CD4-positive, alpha-beta T cell treated with Interleukin-4 for 4 hours (primary cell): Measurements from ENCODE around the gene KLHDC4.
"Not testable (repeated sequence)": the region's sequence is repeated elsewhere in the genome, so short reads cannot be mapped to it uniquely, and the experiment has no call there.

Experiments used
- DNase-seq: peaks from one replicate; pipeline ENCODE4 v3.0.0-alpha.2; 2020

KLHDC4 gene

DNA sequence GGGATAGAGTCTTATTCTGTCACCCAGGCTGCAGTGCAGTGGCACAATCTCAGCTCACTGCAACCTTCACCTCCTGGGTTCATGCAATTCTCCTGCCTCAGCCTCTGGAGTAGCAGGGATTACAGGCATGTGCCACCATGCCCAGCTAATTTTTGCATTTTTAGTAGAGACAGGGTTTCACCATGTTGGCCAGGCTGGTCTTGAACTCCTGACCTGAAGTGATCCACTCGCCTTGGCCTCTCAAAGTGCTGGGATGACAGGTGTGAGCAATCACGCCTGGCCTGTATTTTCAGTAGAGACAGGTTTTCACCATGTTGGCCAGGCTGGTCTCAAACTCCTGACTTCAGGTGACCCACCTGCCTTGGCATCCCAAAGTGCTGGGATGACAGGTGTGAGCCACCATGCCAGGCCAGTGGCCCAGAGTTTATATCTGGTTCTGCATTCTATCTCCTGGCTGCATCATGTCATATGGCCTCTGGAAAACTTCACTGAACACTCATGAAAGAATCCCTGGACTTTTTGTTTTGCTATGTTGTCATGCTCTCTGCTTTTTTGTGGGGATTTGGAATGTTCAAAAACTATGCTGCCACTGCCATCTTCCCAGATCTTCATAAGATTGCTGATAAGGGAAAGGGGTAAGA lies 21.8 kb upstream of the KLHDC4 start:
- DNase-seq = not testable (repeated sequence)

DNA sequence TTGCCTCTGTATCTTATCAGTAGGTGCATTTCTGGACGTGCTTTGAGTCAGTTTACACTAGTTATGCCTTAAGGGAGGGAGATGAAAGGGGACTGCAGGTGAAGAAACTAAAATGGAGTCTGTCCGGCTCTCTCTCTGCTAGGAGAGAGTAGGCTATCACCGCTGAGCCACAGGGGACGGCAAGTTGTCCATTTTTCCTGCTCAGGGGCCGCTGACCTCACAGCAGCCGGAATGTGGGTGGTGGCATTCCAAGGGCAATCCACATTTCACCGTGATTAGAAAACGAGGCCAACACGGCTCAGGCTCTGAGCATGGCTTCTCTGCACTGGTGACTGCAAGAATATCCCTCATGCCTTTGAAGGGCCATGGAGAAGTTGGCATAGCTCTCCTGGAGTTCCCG lies 19.0 kb upstream of the KLHDC4 start:
- no peak for DNase-seq

DNA sequence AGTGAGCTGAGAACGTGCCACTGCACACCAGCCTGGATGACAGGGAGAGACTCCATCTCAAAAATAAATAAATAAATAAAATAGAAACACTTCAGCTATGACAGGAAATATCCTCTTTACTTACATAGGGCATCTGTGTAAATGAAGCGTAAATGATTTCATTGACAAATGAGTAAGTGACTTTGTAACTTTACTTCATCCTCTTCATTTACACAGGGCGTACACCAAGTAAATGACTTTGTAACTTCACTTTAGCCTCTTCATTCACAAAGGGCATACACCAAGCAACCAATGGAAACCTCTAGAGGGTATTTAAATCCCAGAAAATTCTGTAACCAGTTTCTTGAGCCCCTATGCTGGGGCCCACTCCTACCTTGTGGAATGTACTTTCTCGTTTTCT lies 16.2 kb upstream of the KLHDC4 start:
- DNase-seq = no peak

DNA sequence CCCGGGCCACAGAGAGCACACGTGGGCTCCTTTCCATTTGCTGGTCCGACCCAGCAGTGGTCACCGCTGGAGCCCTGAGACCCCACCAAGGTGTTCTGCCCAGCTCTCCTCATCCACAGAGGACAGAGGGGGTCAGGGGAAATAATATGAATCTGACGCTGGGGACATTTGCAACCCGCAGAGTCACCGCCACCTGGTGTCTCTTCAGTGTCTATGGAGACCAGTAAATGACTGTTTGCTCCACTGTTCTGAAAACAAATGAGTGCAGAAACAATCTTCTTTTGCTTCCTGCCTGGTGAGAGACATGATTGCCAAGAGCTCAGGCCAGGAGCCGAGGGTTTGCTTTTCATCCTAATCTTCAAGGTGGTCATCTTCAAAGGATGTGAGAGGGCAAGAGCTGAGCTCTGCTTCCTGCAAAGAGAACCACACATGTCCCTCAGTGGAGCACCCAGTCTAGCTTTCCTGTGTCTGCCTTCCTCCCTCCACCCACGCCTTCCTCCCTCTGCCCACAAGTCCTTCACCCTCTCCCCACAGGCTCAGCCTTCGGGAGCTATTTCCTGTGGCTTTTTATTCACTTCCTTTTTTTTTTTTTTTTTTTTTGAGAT lies 14.7 kb upstream of the KLHDC4 start:
- peak; percentile 49 for DNase-seq

DNA sequence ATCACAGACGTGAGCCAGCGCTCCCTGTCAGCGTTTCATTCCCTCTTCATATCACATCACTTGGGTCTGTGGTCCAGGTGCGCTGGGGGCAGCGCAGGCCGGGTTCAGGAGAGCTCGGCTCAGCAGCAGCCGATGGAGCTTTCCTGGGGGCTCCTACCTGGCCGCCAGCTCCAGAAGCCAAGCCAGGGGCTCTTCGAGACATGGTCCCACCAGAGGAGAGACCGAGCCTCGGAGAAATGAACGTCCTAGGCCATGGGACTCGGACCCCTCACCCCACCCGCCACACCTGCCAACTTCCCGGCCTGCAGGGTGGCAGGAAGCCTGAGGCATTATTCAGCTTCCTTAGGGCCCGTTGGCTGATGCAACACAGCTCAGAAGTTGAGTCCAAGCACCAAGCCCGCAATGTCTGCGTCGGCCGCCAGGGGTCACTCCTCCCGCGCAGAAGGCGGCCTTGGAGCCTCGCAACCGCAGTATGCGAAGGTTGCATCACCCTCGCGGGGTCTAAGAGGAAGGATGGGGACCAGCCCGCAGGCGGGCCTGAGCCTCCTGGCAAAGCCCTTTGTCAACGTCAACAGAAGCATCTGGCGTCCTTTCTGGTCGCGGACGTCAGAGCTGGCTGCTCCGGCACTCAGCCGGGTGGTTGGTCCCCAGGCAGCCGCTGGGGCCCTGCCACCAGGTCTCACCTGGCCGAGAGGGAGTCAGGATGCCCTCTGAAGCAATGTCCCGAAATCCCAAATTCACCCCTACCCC lies 13.2 kb upstream of the KLHDC4 start:
- DNase-seq = peak; percentile 87

DNA sequence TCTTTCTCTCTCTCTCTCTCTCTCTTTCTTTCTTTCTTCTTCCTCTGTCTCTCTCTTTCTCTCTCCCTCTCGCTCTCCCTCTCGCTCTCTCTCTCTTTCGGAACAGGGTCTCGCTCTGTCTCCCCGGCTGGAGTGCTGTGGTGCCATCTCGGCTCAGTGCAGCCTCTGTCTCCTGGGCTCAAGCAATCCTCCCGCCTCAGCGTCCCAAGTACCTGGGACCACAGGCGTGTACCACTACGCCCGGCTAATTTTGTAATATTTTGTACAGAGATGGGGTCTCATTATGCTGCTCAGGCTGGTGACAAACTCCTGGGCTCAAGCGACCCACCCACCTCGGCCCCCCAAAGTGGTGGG lies 12.7 kb upstream of the KLHDC4 start:
- no peak for DNase-seq

DNA sequence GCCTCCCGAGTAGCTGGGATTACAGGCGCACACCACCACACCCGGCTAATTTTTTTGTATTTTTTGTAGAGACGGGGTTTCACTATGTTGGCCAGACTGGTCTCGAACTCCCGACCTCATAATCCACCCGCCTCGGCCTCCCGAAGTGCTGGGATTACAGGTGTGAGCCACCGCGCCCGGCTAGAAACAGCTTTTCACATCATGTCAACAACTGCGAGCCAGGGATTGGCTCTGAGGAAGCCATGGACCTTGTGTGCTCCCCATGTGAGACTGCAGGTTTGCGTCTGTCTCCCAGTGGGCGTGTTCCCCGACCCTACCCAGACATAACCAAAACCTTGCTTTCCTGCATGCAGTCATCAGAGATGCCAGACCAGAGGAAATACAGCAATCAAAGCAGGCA lies 8.1 kb upstream of the KLHDC4 start:
- DNase-seq = not testable (repeated sequence)

DNA sequence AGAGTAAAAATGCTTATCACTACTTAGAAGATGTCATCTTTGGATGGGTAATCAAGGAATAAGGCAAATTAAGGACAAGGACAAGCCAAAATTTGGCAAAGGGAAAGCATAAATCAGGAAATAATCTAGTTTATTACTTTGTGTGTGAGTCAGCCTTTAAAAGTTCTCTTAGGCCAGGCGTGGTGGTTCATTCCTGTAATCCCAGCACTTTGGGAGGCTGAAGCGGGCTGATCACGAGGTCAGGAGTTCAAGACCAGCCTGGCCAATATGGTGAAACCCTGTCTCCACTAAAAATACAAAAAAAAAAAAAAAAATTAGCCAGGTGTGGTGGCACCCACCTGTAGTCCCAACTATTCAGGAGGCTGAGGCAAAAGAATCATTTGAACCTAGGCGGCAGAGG lies 1.7 kb upstream of the KLHDC4 start:
- DNase-seq = not testable (repeated sequence)

DNA sequence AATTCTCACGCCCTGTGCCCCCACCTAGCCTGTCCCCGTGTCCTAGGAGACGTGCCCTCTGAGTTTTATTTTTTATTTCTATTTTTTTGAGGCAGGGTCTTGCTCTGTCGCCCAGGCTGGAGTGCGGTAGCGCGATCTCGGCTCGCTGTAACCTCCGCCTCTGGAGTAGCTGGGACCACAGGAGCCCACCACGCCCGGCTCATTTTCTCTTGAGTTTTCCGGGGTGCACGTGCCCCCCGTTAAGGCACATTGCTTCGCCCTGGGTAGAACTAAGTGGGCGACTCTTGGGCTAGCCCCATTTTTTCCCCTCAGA lies 655 bp upstream of the KLHDC4 start:
- DNase-seq = no peak

DNA sequence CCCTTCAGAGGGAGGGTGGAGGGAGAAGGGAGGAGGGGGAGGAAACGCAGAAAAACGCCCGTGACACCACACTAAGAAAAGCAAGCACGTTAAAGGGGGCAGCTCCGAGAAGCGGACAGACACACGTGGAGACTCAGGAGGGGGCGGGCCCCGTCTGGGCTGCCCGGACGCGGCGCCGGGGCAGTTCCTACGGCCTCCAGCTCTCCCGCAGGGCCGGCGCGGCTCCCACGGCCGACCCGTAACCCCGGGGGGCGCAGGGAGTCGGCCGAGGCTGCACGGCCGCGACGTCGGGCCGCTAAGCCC lies 362 bp downstream of the KLHDC4 start:
- DNase-seq = no peak

DNA sequence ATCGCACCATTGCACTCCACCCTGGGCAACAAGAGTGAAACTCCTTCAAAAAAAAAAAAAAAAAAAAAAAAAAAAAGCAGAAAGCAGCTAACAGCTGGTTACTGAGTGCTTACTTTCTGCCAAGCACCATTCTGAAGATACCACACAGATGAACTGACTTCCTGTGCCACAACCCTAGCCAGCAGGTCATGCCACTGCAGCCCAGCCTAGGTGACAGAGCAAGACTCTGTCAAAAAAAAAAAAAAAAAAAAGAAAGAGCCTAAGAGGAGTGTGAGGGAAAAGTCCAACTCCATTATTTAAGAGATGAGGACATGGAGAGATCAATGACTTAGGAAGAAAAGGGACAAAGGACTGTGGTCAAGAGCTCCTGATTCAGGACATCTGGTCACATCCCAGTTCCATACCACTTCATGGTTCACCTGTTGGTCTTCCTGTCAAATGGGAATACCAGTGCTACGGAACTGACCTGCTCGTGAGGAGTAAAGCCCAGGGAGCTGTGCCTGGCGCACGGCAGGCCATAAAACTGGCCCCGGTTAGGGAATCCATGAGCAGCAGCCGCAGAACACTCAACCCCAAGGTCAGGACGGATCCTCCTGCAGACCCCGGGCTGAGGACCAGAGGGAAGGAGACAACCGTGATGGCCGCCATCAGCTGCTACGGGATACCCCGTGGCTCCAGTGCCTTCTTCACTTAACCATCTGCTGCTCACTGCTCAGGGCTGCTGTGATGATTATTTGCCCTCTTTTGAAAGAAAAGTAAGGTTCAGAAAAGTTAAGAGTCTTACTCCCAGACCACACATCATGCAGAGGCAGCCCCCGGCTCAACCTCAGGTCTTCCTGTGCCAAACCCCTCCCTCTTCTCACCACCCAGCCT lies 950 bp downstream of the KLHDC4 start:
- peak; percentile 85 for DNase-seq

DNA sequence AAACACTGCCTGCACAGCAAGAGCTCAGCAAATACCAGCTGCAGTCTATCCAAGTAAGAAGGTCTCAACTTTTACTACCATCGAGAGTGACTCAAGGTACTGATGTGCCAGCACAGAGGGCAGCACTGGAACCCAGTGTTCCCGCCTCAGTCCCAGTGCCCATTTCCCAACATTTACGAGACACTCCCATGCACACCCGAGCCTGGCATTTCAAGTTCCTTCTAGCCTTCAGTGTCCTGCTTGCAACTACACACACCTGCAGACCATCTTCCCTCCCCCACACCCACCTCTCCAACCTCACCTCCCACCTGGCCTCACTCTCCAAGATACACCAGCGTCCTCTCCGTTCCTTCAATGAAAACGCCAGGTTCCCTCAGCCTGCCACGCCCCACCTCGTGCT lies 3.2 kb downstream of the KLHDC4 start:
- no peak for DNase-seq

DNA sequence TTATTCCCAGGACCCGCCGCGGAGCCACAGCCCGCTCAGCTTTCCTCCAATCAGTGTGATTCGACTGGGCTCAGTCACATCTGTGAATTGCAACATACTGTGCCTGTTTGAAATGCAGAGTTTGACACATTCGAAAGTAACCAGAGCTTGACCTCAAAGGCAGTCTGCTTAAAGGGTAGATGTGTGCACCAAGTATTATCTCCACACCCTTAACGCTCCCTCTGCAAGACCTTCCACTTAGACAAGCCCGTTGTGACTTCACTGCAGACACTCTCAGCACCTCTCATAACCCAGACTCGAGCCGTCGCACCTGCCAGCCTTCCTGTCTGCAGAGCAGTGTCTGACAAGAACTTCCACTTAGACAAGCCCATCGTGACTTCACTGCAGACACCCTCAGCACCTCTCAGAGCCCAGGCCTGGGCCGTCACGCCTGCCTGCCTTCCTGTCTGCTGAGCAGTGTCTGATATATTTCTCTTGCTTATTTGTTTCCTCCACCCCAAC lies 3.7 kb downstream of the KLHDC4 start:
- peak; percentile 79 for DNase-seq

DNA sequence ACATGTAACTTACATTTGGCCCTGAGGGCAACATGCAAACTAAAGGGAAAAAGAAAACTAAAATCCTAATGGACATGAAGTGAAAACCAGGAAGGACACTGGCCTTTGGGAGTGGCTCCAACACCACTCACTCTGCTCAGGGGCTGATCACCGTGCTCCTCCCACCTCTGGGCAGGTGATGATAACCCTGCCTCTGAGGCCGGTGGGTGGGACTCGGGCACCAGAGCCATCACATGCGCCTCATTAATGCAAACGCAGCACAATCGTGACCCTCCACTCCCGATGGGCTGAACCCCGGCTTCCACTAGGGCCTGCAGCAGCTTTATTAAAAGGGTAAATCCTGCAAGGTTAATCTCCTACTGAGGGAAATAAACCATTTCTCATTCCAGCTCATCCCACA lies 4.7 kb downstream of the KLHDC4 start:
- no peak for DNase-seq

DNA sequence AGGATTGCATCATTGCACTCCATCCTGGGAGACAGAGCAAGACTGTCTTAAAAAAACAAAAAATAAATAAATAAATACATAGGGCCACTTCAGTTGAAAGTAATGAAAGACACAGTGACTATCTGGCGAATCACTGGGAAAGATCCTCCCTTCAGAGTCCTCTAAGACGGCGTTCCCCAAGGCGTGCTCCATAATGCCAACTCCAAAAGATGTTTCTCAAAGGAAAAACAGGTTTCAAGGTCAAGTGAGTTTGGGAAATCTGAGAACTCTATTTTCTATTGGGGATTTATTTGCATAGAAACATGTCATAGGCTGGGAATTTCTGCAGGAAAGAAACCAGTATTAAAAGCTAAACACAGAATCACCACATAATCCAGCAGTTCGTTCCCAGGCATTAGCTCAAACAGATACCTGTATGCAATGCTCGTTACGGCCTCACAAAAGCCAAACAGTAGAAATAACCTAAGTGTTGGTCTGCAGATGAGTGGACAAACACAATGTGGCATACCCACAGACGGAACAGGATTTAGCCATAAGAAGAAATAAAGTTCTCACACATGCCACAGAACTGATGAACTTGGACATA lies 7.9 kb downstream of the KLHDC4 start:
- no peak for DNase-seq

DNA sequence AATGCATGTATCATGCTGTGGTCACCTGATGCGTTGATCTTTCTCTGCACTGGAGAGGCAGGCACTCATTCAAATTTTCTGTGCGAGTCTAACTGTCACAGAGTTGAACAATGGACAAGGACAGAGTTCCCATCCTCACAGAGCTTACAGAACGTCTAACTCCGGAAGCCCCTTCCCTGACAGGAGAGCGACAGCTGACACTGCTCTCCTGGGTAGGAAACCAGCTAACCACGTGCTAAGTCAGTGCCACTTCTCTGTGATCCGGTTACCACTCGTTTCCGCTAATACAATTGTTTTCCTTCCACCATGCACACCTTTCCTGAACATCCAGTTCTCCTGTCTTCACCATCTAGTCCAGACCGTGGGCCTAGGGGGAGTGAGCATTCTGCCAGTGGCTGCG lies 11.3 kb downstream of the KLHDC4 start:
- DNase-seq = peak; percentile 20

DNA sequence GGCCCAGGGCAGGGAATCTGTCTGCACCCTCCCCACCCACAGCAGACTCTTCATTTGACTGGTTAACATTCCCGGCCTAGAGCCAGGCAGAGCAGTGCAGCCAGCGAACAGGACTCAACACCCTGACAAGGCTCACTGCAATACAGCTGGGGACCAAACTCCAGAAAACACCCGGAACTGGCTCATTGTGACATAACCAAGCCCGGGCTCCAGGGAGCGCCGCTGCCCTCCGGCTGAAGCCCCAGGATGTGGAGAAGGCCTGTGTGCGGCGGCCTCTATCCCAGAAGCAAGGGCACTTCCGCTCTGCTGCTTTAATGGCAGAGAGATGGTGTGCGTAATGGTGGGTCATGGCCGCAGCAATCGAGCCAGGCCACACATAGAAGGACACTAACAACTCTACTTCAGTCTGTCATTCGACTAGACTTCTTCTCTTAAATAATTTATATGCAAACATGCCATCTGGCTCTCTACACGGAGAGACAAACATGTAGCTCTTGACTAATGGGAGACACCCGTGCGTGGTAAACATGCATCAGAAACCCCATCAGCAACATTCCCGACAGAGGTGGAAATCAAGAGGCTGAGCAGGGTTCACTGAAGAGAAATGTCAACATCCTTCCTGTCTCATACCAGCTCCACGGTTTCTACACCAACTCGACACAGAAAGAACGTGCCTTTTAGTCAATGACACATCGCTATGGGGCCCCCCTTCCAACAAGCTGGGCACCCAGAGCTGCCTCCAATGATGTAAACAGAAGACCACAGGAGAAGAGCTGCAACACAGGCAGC lies 18.0 kb downstream of the KLHDC4 start:
- DNase-seq = no peak

DNA sequence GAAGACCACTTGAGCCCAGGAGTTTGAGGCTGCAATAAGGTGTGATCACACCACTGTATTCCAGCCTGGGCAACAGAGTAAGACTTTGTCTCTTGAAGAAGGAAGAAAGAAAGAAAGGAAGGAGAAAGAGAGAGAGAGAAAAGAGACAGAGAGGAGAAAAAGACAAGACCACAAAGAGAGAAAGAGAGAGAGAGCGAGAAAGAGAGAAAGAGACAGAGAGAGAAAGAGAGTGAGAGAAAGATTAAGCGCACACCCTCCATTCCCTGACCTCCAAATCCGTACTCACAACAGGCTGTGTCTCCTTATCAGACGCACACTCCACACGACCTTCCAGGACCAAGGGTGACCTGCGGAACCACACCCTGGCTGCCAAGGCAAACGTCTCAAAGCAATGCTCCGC lies 19.6 kb downstream of the KLHDC4 start:
- DNase-seq = no peak

DNA sequence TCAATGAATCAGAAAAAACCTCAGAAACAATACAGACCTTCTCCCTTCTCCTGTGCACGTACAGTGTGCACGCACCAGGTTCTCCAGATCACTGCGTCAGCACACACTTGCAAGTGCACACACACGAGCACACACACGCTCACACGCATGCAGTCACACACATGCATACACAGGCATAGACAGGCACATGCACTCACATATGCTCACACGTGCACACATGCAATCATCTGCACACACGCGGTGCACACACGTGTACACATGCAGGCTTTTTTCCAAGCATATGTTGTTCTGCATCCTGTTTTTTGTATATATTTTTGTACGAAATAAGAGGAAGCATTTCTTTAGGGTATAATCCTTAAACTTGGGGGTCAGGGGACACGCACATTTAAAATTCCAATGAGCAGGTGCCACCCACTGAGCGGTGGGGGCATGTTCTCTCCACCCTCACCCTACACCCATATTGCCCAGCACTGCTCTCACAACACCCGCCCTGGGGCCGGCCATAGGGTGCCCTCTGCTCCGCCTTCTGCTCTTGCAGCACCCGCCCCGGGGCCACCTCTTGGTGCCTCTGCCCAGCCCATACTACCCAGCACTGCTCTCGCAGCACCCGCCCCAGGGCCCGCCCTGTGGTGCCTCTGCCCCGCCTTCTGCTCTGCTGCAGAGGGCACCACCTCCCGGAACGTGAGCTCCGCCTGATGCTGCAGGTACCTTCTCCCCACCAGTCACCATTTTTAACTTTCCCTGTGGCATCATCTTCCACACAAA lies 20.9 kb downstream of the KLHDC4 start:
- DNase-seq = no peak

DNA sequence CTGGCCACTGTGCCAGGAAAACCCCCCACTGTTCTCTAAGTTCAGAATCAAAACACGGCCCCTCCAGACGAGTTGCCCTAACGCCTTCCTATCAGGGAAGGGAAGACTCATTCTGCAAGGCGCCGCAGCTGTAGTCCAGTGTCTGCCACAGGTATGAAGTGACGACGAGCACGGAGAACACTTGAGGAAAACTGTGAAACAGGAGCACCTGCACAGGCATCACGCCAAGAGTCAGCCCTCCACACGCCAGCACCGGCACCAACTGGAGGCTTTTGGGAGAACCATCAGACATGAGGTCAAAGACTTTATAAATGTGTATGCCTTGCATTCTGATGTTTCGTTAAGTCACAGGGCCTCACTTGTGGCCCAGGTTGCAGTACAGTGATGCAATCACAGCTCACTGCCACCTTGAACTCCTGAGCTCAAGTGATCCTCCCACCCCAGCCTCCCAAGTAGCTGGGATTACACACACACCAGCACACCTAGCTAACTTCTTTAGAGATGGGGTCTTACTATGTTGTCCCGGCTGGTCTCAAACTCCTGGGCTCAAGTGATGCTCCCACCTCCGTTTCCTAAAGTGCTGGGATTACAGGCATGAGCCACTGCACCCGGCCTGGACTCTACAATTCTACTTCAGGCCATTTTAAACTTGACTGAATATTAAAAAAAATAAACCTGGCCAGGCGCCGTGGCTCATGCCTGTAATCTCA lies 22.9 kb downstream of the KLHDC4 start:
- no peak for DNase-seq
